Adrenal gland (tissue), 12 donors: ENCODE results near the gene ARFGEF3. TPM values are rescaled to one million over a fixed set of nuclear protein-coding genes. Genes with fewer than 3 reads are reported as not detected.

Source experiments
- DNase-seq, 7 donors: peaks; one replicate each; pipeline ENCODE4 v3.0.0-alpha.2; 2019 to 2020
- H3K27ac ChIP-seq, 5 donors: fragments of 200-600 bp; sonication (generic) in 4 of 5; 1 replicate in 3 of 5; 2 replicates in 2 of 5; pipeline versions ENCODE4 v1.5.1 to v1.8.0; 2016 to 2020; ENCODE audit warnings: mild to moderate bottlenecking in 1 of 5
- H3K27me3 ChIP-seq: fragments of 200-600 bp; 2 replicates; pipeline ENCODE4 v1.8.0; 2021
- H3K36me3 ChIP-seq, 2 donors: fragments of 200-600 bp; replicated peaks in 1 of 2; 1 replicate in 1 of 2; 2 replicates in 1 of 2; pipeline versions ENCODE4 v1.5.1 to v1.8.0; 2018 to 2022
- H3K4me1 ChIP-seq, 2 donors: fragments of 200-600 bp; replicated peaks in 1 of 2; 1 replicate in 1 of 2; 2 replicates in 1 of 2; pipeline versions ENCODE4 v1.5.1 to v1.8.0; 2018 to 2021
- H3K4me3 ChIP-seq, 4 donors: fragments of 200-600 bp; sonication (generic) in 3 of 4; one replicate each; pipeline ENCODE4 v1.5.1; 2016 to 2018
- H3K9me3 ChIP-seq, 3 donors: fragments of 200-600 bp; sonication (generic) in 1 of 3; replicated peaks in 1 of 3; 1 replicate in 2 of 3; 2 replicates in 1 of 3; pipeline versions ENCODE4 v1.5.1 to v1.8.0; 2016 to 2021
- POLR2A ChIP-seq, 2 donors: fragments of 450-650 bp; IDR thresholded peaks; one replicate each; pipeline ENCODE4 v1.6.1; 2017; ENCODE audit warnings: antibody characterized with exemption in 2 of 2, mild to moderate bottlenecking in 2 of 2, moderate library complexity in 1 of 2
- WGBS, 4 donors: extraction: QIAGEN DNeasy Blood & Tissue Kit in 2 of 4; methylation state at CpG; one replicate each; pipeline versions ENCODE4 v1.1.5 to v1.1.7; 2013 to 2017; 5-methylcytosine and 5-hydroxymethylcytosine counted together
- intact Hi-C, 2 donors: fragments of 100-400 bp; cut with DNase I; formaldehyde crosslinking; loops; one replicate each; pipeline versions ENCODE4 v1.14.1 to v1.15.0; 2022 to 2023
- polyA plus RNA-seq, 3 donors: library from polyadenylated mRNA; stranded (reverse); fragments of 200-250 nt in 2 of 3; fragments of 350-450 nt in 1 of 3; fragmentation: Illumina TruSeq in 1 of 3; extraction: RNeasy Lipid Tissue Mini Kit (QIAGEN cat#74804) in 1 of 3; gene quantifications; one replicate each; pipeline ENCODE4 v1.2.3, GENCODE V29; 2013 to 2014
- total RNA-seq, 9 donors: library from RNA; depleted of rRNA in 4 of 9; stranded (reverse); fragments of >200 nt in 4 of 9; fragments of 120-200 nt in 1 of 9; fragmentation: NEBNext Ultra II Directional in 1 of 9; extraction: Animal tissue kit (Norgen Biotek cat#: 25700) in 1 of 9; gene quantifications; one replicate each; pipeline versions ENCODE4 v1.1.0 to v1.2.4, GENCODE V29; 2013 to 2023
- TF ChIP-seq, protein P1 (sequence below), 6 experiments: fragments of 450-650 bp in 4 of 6; fragments of 200-600 bp in 2 of 6; sonication (generic) in 1 of 6; IDR thresholded peaks; 1 replicate in 5 of 6; 2 replicates in 1 of 6; pipeline versions ENCODE4 v1.5.1 to v1.8.0; 2016 to 2021; ENCODE audit warnings: antibody characterized with exemption in 6 of 6, mild to moderate bottlenecking in 2 of 6, moderate library complexity in 1 of 6
- donor health status: healthy with polysubstance abuse.
- donor health status: Bipolar disorder and iron deficiency.
- donor health status: DM: yes; HTN: yes; CAD: no.
- donor health status: DM: no; HTN: no; CAD: no.
- donor health status: DM: no; HTN: no; CAD: no.
- donor health status: DM: yes; HTN: yes; CAD: no.

The ARFGEF3 gene
- total and polyA plus RNA-seq, 12 donors = 0.06 to 10.9 (median 0.91) TPM; not detected in 1

DNA sequence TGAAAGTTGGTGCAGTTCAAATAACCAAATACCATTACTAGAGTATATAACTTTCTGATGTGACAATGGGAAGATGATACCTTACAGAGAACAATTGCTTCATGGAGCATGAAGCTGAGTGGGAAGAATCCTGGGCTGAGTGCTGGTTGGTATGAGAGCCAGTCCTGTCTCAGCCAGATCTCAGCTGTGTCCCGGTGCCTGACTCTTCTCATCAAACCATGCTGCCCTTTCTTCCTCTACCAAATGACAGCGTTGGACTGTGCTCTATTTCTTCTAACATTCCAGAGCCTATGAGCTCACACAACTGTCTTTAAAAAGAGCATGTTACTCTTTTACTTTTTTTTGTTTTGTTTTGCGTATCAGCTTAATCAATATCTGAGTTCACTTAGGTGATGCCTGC, 84.0 kb downstream of the ARFGEF3 start:
- no peak overlapping the region for H3K4me3 ChIP-seq
- H3K36me3 ChIP-seq = no peaks in the 10 kb centered on the region
- H3K27ac ChIP-seq = no peak overlapping the region
- no peak for DNase-seq
- H3K9me3 ChIP-seq = no peaks in the 10 kb centered on the region
- intact Hi-C loops = no loop called here
- H3K4me1 ChIP-seq = peaks cover 0 to 5% of the 10 kb centered on the region in 2 donors
- no peaks in the 10 kb centered on the region for H3K27me3 ChIP-seq
- TF ChIP-seq POLR2A (IDR thresholded peaks at IDR 0.05) = no peak
- TF ChIP-seq, protein P1, sequence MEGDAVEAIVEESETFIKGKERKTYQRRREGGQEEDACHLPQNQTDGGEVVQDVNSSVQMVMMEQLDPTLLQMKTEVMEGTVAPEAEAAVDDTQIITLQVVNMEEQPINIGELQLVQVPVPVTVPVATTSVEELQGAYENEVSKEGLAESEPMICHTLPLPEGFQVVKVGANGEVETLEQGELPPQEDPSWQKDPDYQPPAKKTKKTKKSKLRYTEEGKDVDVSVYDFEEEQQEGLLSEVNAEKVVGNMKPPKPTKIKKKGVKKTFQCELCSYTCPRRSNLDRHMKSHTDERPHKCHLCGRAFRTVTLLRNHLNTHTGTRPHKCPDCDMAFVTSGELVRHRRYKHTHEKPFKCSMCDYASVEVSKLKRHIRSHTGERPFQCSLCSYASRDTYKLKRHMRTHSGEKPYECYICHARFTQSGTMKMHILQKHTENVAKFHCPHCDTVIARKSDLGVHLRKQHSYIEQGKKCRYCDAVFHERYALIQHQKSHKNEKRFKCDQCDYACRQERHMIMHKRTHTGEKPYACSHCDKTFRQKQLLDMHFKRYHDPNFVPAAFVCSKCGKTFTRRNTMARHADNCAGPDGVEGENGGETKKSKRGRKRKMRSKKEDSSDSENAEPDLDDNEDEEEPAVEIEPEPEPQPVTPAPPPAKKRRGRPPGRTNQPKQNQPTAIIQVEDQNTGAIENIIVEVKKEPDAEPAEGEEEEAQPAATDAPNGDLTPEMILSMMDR (IDR thresholded peaks at IDR 0.05) = no peak
- WGBS, 4 donors = 73 to 86% (median 81%) methylated on average over 3 of the region's 3 CpGs

DNA sequence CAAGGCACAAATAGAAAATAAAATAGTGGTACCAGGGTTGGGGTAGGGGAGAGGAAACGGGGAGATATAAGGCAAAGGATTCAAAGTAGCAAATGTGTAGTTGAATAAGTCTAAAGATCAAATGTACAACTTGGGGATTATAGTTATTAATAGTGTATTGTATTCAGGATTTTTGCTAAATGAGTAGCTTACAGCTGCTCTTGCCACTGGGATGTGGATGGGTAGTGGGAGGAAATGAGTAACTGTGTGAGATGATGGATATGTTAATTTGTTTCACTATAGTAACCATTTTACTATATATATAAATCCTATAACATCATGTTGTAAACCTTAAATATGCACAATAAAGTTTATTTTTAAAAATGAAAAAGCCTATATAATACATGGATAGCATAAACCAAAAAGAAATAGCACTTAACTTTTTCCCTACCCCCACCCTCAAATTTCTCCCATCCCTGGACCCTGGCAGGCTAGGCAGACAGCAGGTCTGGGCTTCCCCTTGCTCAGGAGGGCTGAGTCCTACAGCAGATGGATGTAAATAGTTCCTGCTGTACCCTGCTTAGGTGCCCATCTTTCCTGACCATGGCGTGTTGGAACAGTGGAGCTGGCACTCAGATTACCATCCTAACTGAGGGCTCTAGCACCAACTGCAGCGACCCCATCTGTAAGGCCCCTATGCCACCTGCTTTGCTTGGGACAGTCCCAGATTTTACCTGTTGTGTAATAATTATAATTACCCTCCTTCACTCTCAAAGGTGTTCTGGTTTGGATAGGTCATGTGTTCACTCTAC, 85.1 kb downstream of the ARFGEF3 start:
- TF ChIP-seq POLR2A (IDR thresholded peaks at IDR 0.05) = no peak
- TF ChIP-seq, protein P1 (IDR thresholded peaks at IDR 0.05) = no peak
- H3K27me3 ChIP-seq = no peaks in the 10 kb centered on the region
- H3K4me1 ChIP-seq = peaks cover 0 to 11% of the 10 kb centered on the region in 2 donors
- H3K4me3 ChIP-seq = no peak overlapping the region
- H3K36me3 ChIP-seq = no peaks in the 10 kb centered on the region
- no peak overlapping the region for H3K27ac ChIP-seq
- 72 to 86% (median 84%) methylated on average over 2 to 3 of the region's 3 CpGs for WGBS, 4 donors
- DNase-seq = no peak
- no peaks in the 10 kb centered on the region for H3K9me3 ChIP-seq
- intact Hi-C loops = no loop called here

DNA sequence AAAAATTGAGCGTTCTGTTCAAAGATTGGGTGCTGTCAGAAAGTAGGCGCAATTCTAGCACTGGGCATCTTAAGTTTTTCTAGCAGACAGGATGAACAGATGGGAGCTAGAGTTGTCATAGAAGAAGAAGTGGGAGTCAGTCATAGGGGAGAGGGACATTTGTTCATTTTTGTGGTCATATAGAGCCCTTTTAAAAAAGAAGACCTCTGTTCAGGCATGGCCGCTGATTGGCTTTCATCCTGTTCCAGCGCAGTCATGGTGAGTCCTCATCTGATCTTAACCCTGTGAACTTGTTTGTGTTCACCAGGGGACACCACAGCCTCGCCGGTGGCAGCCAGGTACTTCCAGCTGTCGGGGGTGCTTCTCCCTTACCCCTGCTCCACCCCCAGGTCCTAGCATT, 86.3 kb downstream of the ARFGEF3 start:
- H3K9me3 ChIP-seq = no peaks in the 10 kb centered on the region
- no peak overlapping the region for H3K4me3 ChIP-seq
- no peak for DNase-seq
- H3K27ac ChIP-seq = no peak overlapping the region
- WGBS, 4 donors = 81 to 87% (median 84%) methylated on average over 6 to 7 of the region's 7 CpGs
- H3K4me1 ChIP-seq = peaks cover 0 to 11% of the 10 kb centered on the region in 2 donors
- no peaks in the 10 kb centered on the region for H3K36me3 ChIP-seq
- TF ChIP-seq, protein P1 (IDR thresholded peaks at IDR 0.05) = no peak
- TF ChIP-seq POLR2A (IDR thresholded peaks at IDR 0.05) = no peak
- intact Hi-C loops = no loop called here
- H3K27me3 ChIP-seq = no peaks in the 10 kb centered on the region

DNA sequence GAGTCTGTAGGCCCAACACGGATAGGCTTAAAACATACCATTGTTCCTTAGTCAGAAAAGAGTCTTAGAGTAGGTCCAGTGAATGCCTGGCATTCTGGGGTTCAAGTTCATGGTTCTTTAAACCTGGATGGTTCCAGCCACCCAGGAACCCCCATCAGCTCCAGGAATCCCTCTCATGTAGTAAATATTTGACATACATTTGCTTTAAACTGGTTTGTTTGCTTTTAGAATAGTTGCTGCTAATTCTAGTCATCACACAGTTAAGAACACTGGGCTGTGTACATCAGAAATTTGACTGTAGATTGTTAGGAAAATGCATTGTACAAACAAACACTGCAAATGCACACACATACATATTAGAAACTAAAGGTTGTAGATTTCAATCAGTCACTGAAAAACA, 87.1 kb downstream of the ARFGEF3 start:
- H3K9me3 ChIP-seq = no peaks in the 10 kb centered on the region
- no peaks in the 10 kb centered on the region for H3K36me3 ChIP-seq
- H3K4me1 ChIP-seq = peaks cover 0 to 11% of the 10 kb centered on the region in 2 donors
- H3K4me3 ChIP-seq = no peak overlapping the region
- no peak overlapping the region for H3K27ac ChIP-seq
- TF ChIP-seq POLR2A (IDR thresholded peaks at IDR 0.05) = no peak
- TF ChIP-seq, protein P1 (IDR thresholded peaks at IDR 0.05) = no peak
- H3K27me3 ChIP-seq = no peaks in the 10 kb centered on the region
- intact Hi-C loops = no loop called here
- 77 to 85% (median 80%) methylated on average over 1 of the region's 1 CpG for WGBS, 4 donors
- DNase-seq = no peak
